RPMI8226 (cell line): ENCODE data around the gene COPS9.

ENCODE experiments used
- DNase-seq: peaks from one replicate; pipeline ENCODE4 v3.0.0-alpha.2; 2015

The COPS9 gene

DNA sequence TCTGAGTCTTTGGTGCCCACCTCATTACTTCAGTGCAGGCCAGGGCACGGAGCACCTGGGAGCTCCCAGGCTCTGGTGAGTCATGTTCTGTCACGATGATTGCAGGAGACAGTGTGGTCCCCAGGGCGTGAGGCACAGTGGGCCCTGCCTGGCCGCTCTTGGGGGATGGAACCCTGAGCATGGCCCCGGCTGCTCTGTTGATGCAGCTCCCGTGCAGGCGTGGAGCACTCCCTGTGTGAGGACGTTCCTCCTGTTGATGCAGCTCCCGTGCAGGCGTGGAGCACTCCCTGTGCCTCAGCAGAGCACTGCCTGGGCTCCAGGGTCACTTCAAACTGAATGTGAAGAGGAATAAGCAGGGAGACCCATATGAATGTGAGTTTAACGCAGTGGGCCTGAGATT, 30.1 kb downstream of the COPS9 start:
- DNase-seq, result no peak

DNA sequence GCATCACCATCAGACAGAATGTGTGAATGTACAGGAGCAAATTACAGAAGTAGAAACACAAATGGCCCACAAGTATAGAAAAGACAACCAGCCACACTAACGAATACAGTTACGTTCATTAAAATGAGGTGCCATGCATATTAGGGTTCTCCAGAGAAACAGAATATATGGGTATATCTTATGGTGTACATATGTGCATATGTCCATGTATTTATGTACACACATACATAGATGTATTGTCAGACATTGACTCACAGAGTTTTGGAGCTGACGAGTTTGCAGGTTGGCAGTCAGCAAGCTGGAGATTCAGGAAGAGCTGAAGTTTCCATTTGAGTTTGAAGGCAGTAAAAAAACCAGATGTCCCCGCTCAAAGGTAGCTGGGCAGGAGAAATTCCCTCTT, 33.0 kb downstream of the COPS9 start:
- no peak for DNase-seq

DNA sequence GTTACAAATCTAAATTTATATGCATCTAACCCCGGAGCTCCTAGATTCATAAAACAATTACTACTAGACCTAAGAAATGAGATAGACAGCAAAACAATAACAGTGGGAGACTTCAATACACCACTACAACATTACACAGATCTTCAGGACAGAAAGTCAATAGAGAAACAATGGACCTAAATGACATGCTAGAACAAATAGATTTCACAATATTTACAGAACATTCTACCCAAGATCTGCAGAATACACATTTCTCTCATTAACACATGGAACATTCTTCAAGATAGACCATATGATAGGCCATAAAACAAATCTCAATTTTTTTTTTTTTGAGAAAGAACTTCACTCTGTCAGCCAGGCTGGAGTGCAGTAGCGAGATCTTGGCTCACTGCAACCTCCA, 37.8 kb downstream of the COPS9 start:
- no peak for DNase-seq

DNA sequence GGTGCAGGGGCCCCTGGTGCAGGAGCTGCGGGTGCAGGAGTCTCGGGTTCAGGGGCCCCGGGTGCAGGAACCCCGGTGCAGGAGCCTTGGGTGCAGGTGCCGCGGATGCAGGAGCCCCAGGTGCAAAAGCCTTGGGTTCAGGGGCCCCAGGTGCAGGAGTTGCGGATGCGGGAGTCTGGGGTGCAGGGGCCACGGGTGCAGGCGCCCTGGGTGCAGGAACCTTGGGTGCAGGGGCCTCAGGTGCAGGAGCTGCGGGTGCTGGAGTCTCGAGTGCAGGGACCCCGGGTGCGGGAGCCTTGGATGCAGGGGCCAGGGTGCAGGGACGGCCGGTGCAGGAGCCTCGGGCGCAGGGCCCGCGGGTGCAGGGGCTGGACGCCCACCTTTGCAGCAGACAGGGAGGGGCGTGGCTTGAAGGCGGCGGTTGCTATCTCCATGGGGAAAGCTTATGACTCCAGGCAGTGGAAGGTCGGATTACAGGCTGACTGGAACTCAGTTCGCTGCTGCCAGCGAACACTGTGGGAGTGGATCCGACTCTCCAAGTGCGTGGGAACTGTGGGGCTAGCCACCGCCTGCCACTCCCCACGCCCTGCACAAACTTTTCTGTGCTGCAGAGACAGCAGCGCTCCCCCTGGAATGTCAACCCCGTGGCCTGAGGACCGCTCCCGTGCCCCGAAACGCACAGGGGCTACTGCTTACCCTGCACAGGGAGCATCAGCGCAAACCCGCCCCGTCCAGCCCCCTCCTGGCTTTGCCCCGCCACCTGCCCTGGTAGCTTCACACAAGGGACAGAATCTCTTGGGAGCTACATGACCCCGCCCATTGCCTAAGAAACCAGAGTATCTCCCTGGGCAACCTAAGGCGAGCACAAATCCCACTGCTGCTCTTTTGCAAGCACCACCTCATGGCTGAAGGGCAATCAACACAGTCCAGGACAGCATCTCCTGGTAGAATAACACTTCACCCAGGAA, 40.3 kb downstream of the COPS9 start:
- DNase-seq, result no peak

DNA sequence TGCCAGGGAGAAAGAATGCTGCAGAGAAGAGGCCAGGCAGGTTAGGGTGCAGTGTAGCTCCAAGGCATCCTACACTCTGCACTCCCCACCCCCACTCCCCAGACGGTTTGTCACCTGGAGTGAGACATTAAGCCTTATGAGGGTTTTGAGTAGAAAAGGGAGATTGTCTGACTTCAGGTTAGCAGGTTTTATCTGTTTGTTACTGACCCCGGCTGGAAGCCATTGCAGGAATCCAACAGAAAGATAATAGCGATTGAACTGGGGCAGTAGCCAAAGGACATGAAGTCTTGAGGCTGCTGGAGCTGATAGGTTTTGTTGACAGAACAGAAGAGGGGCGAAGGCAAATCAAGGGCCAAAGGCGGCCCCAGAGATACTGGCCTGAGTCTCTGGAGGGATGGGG, 46.8 kb downstream of the COPS9 start:
- DNase-seq, result no peak

DNA sequence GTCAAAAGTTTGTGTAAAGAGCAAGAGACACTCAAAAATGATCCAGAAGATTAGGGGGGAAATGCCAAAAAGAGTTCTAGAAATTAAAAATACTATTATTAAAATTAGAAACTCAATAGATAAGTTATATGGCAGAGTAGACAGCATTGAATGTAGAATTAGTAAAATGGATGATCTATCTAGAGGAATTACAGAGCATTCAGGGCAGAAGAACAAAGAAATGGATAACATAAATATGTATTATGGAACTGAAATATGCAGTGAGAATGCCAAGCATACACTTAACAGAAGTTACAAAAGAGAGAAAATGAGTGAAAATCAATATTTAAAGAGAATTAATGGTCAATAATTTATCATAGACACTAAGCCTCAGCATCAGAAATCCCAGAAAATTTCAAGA, 49.5 kb downstream of the COPS9 start:
- no peak for DNase-seq
